GM23338 (cell line): ENCODE data around the gene MYLK. TPM values are rescaled to one million over a fixed set of nuclear protein-coding genes. Genes with fewer than 3 reads are reported as not detected.

ENCODE experiments used
- CTCF ChIP-seq, 2 experiments: fragments of 200-600 bp in 1 of 2; sonication (generic) in 1 of 2; conservative IDR thresholded peaks; 2 replicates each; pipeline versions ENCODE4 v1.5.1 to v1.6.1; 2016 to 2017; ENCODE audit warnings: antibody characterized with exemption in 2 of 2, low read depth in 2 of 2, mild to moderate bottlenecking in 2 of 2, moderate library complexity in 1 of 2
- ETS1 ChIP-seq: IDR thresholded peaks from 2 replicates; pipeline ENCODE4 v1.6.1; 2016; ENCODE audit warnings: antibody characterized with exemption
- EZH2 ChIP-seq: fragments of 200-600 bp; sonication (generic); IDR thresholded peaks from one replicate; pipeline ENCODE4 v1.8.0; 2017; ENCODE audit warnings: antibody characterized with exemption, mild to moderate bottlenecking, low read depth; ENCODE audit not compliant: unreplicated experiment
- EZH2phosphoT487 ChIP-seq: fragments of 200-600 bp; sonication (generic); IDR thresholded peaks from one replicate; pipeline ENCODE4 v1.8.1; 2018; ENCODE audit warnings: antibody characterized with exemption; ENCODE audit not compliant: unreplicated experiment
- JUNB ChIP-seq: IDR thresholded peaks from one replicate; pipeline ENCODE4 v1.6.1; 2016; ENCODE audit warnings: antibody characterized with exemption; ENCODE audit not compliant: unreplicated experiment
- NANOG ChIP-seq: IDR thresholded peaks from 2 replicates; pipeline ENCODE4 v1.6.1; 2016; ENCODE audit warnings: antibody characterized with exemption, borderline replicate concordance
- POLR2AphosphoS5 ChIP-seq: IDR thresholded peaks from 2 replicates; pipeline ENCODE4 v1.6.1; 2016; ENCODE audit warnings: antibody characterized with exemption, low read depth
- STAT1 ChIP-seq: IDR thresholded peaks from one replicate; pipeline ENCODE4 v1.6.1; 2016; ENCODE audit warnings: antibody characterized with exemption; ENCODE audit not compliant: unreplicated experiment
- ZNF331 ChIP-seq: fragments of 250-450 bp; sonication (Bioruptor Pico); IDR thresholded peaks from 2 replicates; pipeline ENCODE4 v1.5.0; 2020; ENCODE audit warnings: low read depth, mild to moderate bottlenecking, moderate library complexity
- ZNF462 ChIP-seq: fragments of 250-450 bp; sonication (Bioruptor Pico); IDR thresholded peaks from 2 replicates; pipeline ENCODE4 v1.5.0; 2020; ENCODE audit warnings: mild to moderate bottlenecking, moderate library complexity
- polyA plus RNA-seq: library from polyadenylated mRNA; unstranded; fragments of >200 nt; fragmentation: Nextera tagmentation; extraction: Ambion mirVana; gene quantifications from 2 replicates; pipeline ENCODE4 v1.2.1, GENCODE V29; 2016
- total RNA-seq: library from RNA; depleted of rRNA; stranded (reverse); fragments of >200 nt; shearing (Covaris generic); gene quantifications from 2 replicates; pipeline ENCODE4 v1.2.3, GENCODE V29; 2014

MYLK gene
- total and polyA plus RNA-seq, 2 experiments from 2014 or later, result 11.5 to 17.9 TPM

GRCh38 chr3:123685780-123686179 is 198.4 kb downstream of the MYLK start (continued):
- TF ChIP-seq ZNF462 (CRISPR knock-in tag), result no peak
- TF ChIP-seq EZH2, result no peak
- TF ChIP-seq NANOG, result no peak
- no peak for TF ChIP-seq EZH2phosphoT487
- no peak for TF ChIP-seq POLR2AphosphoS5
- no peak for TF ChIP-seq CTCF (conservative IDR thresholded peaks at IDR 0.05; ENCODE audit: low read depth in 2 of 2)
- TF ChIP-seq STAT1, result no peak
- no peak for TF ChIP-seq ETS1
- no peak for TF ChIP-seq JUNB
- no peak for TF ChIP-seq ZNF331 (CRISPR knock-in tag)
